Panc1 (cell line): ENCODE data around the gene UNKL.

Experiments used
- TCF7L2 ChIP-seq: IDR thresholded peaks from 2 replicates; pipeline ENCODE4 v1.6.1; 2011; ENCODE audit warnings: mild to moderate bottlenecking, low read depth, low read length, inconsistent platforms
- TF ChIP-seq, protein P1 (sequence below): fragments of 450-650 bp; IDR thresholded peaks from 2 replicates; pipeline ENCODE4 v1.5.1; 2017; ENCODE audit warnings: mild to moderate bottlenecking

DNA sequence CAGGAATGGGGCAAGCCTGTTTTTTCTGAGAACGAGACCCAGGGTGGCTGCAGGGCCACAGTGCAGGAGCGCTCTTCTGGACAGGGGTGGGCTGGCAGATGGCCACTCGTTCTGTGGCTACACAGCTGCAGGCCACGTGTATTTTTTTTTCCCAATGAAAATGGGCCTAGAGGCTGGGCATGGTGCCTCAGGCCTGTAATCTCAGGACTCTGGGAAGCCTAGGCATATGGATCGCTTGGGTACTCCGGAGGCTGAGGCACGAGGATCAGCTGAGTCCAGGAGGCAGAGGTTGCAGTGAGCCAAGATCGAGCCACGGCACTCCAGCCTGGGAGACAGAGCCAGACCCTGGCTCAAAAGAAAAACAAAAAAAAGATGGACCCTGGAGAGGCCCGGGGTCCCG lies 6.8 kb downstream of the UNKL start:
- TF ChIP-seq, protein P1, sequence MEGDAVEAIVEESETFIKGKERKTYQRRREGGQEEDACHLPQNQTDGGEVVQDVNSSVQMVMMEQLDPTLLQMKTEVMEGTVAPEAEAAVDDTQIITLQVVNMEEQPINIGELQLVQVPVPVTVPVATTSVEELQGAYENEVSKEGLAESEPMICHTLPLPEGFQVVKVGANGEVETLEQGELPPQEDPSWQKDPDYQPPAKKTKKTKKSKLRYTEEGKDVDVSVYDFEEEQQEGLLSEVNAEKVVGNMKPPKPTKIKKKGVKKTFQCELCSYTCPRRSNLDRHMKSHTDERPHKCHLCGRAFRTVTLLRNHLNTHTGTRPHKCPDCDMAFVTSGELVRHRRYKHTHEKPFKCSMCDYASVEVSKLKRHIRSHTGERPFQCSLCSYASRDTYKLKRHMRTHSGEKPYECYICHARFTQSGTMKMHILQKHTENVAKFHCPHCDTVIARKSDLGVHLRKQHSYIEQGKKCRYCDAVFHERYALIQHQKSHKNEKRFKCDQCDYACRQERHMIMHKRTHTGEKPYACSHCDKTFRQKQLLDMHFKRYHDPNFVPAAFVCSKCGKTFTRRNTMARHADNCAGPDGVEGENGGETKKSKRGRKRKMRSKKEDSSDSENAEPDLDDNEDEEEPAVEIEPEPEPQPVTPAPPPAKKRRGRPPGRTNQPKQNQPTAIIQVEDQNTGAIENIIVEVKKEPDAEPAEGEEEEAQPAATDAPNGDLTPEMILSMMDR: no peak
- TF ChIP-seq TCF7L2: no peak
